Effector CD4-positive, alpha-beta T cell (primary cell): Measurements from ENCODE around the gene SDE2.
A peak's percentile ranks its signal among the peaks of the same experiment; 100 is the strongest.
"Not testable (repeated sequence)": the region's sequence is repeated elsewhere in the genome, so short reads cannot be mapped to it uniquely, and the experiment has no call there.

ENCODE experiments used
- DNase-seq: peaks from one replicate; pipeline ENCODE4 v3.0.0-alpha.2; 2020

SDE2 gene

DNA sequence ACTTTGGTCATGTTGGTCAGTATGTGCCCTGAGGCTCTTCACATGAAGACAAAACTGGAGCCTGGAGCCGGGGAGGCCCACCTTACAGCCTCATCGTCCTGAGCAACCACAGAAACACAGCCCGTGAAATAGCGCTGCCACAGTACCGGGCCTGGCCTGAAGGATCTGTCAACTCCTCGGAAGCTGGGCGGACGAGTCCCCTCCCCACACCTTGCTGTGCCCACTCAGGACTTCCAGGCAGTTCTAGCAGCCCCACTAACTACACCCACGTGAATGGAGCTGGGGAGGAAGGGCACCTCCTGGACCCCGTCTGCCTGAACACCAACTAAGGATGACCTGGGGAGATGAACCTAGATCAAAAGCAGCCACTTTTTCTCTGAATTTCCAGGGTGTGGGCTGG is 24.7 kb downstream of the SDE2 start:
- no peak for DNase-seq

DNA sequence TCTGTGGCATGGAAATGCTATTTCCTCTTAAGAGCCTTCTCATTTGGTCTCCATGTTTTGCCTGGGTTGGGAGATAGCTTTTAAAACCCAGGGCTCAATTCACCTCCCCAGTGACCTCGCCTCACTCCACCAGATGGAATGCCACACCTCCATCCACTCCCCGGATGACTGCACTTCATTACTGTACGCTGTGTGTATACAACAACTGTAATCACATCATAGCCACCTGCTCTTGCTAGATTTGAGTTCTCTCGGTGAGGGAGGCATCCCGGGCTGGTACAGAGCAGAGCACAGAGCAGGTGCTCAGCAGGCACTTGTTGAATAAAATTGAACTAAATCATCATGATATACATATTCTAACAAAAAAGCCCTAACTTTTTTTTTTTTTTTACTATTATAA is 26.0 kb downstream of the SDE2 start:
- DNase-seq, result no peak

DNA sequence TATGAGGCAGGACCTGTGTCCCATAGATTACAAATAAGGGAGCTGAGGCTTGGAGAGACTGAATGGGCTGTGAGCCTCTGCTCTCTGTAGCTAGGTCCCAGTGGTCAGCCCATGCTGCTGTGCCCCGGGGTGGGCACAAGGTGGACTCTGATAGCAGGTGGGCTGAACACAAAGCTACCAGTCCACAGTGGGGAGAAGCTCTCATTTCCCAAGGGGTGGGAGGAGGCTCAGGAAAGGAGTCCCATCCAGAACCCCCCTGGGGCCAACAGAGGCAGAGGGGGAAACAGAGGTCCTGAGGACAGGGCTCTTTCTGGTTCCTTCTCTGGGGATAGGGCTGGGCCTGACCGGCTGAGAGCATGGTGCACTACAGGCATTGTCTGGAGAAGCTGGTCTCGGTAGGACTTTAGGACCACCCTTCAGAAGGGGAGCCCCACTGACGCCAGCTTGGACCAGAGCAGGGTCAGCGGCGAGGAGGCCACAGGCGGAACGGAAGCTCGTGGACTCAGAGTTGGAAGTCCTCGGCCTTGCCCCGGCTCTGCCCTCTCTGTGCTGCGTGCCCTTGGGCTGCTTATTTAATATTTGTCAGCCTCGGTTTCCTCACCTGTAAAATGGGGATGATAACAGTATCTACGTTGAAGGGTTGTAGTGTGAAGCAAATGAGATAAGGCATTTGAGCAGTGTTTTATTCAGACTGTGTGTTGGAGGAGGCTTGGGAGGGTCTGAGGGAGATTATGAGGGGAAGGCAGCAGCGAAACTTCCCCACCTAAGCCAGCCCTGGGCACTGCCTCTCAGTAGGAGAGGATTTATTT is 26.6 kb downstream of the SDE2 start:
- DNase-seq, result no peak

DNA sequence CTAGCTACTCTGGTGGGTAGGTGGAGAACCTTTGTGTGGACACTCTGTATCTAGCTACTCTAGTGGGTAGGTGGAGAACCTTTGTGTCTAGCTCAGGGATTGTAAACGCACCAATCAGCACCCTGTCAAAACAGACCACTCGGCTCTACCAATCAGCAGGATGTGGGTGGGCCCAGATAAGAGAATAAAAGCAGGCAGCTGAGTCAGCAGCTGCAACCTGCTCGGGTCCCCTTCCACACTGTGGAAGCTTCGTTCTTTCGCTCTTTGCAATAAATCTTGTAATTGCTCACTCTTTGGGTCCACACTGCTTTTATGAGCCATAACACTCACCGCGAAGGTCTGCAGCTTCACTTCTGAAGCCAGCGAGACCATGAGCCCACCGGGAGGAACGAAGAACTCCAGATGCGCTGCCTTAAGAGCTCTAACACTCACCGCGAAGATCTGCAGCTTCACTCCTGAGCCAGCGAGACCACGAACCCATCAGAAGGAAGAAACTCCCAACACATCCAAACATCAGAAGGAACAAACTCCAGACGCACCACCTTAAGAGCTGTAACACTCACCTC is 28.5 kb downstream of the SDE2 start:
- not testable (repeated sequence) for DNase-seq

DNA sequence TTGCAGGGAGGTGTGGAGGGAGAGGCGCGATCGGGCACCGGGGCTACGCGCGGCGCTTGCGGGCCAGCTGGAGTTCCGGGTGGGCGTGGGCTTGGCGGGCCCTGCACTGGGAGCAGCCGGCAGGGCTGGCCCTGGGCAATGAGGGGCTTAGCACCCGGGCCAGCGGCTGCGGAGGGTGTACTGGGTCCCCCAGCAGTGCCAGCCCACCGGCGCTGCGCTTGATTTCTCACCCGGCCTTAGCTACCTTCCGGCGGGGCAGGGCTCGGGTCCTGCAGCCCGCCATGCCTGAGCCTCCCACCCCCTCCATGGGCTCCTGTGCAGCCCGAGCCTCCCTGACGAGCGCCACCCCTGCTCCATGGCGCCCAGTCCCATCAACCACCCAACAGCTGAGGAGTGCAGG is 29.4 kb downstream of the SDE2 start:
- DNase-seq, result not testable (repeated sequence)

DNA sequence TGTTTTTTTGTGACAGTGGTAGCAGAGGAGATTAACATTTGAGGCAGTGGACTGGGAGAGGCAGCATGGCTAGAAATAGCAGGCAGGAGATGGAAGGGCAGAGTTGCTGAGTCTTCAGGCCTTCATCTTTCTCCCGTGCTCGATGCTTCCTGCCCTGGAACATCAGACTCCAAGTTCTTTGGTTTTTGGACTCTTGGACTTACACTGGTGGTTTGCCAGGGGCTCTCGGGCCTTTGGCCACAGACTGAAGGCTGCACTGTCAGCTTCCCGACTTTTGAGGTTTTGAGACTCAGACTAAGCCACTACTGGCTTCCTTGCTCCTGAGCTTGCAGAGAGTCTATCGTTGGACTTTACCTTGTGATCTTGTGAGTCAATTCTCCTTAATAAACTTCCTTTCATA is 33.9 kb downstream of the SDE2 start:
- no peak for DNase-seq

DNA sequence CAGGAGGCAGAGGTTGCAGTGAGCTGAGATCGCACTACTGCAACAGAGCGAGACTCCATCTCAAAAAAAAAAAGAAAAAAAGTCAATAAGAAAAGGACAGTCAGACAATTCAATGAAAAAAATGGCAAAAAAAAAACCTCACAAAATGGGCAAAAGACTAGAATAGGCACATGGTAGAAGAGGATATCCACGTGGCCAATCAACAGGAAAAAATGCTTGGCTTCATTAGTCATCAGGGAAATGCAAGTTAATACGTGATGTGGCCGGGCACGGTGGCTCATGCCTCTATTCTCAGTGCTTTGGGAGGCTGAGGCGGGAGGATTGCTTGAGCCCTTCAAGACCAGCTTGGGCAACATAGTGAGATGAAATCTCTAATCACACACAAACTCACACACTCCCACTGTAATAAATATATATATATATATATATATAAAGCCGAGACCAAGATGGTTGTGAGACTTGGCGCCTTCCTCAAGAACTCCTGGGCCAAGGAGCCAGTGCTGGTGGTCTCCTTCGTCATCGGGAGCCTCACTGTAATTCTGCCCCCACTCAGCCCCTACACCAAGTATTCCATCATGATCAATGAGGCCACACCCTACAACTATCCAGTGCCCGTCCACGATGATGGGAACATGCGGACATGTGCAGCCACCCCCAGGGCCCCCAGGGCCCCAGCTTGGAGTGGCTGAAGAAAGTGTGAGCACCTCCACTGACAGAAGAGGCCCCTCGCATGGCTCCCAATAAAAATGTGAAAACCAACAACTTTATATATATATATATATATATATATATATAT is 35.2 kb downstream of the SDE2 start:
- DNase-seq, result no peak

DNA sequence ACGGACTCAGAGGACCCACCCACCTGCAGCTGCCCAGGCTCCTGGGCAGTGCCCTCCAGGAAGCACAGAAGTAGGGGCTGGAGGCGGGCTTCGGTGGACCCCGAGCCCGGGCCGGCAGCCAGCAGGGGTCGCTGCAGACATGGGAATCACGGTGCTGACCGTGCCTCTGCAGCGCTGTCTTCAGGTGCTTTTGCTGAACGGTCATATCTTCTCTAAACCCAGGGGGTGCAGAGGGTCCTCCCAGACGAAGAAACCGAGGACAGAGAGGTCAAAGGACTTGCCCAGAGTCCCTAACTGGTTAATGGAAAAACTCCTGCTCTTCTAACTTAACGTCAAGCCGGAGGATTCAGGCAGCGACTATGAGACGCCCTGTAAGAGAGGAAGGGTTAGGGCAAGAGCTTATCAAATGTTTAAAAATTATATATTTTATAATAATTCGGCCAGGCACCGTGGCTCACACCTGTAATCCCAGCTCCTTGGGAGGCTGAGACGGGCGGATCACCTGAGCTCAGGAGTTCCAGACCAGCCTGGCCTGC is 36.6 kb downstream of the SDE2 start:
- peak; percentile 50 for DNase-seq

DNA sequence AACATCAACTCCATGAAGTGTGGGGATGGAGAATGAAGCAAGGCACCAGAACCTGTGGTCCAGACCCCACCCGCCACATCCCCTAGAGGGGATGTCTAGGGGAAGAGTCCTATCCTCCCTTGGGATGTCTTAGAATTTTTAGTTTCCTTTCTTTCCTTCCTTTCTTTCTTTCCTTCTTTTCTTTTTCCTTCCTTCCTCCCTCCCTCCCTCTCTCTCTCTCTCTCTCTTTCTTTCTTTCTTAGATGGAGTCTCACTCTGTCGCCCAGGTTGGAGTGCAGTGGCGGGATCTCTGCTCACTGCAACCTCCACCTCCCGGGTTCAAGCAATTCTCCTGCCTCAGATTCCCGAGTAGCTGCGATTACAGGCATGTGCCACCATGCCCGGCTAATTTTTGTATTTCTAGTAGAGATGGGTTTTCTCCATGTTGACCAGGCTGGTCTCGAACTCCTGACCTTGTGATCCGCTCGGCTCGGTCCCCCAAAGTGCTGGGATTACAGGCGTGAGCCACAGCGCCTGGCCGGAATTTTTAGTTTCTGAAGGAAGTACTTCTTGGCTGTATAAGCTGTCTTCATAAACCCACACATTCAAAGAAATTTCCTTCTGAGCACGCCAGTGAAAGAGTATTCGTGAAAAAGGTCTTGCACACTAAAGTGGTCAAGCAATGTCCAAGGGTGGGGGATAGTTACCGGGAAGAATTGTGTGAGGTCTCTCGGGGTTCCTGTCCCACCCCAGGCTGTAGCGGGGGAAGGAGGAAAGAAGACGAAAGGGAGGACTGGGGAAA is 37.3 kb downstream of the SDE2 start:
- DNase-seq, result no peak

DNA sequence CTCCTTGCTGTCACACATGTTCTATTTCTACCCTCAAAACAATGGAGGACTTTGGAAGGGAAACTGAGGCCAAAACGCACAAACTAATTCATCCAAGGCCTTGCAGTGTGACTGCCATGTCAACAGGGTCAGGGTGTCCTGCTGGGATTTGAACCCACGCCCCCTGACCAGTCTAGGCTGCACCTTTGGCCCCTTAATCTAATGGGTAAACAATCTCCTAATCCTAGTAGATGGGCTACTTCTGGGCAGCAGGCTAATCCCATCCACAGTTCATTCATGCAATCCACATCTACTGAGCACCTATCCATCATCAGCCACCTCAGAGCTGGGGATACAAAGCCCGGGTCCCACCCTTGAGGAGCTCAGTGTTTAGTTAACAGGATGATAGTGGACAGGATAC is 41.1 kb downstream of the SDE2 start:
- no peak for DNase-seq

DNA sequence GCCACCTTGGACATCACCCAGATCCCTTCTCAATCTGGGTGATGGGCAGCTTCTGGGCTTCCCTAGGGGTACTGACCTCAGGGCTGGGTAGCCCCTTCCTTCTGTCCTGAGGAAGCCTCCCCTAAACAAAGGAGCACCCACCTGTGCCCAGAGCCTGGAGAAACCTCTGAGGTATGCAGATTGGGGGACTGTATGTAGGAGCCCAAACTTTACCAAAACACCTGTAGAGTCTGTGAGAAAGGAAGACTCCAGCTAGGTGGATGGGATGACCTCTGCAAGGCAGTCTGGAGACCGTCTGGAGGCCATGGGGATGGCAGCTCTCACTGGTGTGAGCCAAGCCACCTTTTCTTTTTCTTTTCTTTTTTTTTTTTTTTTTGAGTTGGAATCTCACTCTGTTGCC is 44.4 kb downstream of the SDE2 start:
- no peak for DNase-seq

DNA sequence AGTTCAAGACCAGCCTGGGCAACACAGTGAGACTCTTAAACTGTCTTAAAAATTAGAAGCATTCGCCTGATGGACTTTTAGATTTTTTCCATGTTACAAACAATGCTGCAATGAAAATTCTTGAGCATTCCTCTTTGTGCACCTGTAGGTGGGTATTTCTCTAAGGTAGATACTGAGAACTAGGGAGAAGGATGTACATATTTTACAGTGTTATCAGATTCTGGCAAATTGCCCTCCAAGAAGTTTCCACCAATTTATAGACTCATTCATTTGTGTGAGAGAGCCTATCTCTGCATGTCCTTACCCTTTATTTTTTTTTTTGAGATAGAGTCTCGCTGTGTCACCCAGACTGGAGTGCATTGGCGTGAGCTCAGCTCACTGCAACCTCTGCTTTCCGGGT is 45.8 kb downstream of the SDE2 start:
- DNase-seq, result no peak

DNA sequence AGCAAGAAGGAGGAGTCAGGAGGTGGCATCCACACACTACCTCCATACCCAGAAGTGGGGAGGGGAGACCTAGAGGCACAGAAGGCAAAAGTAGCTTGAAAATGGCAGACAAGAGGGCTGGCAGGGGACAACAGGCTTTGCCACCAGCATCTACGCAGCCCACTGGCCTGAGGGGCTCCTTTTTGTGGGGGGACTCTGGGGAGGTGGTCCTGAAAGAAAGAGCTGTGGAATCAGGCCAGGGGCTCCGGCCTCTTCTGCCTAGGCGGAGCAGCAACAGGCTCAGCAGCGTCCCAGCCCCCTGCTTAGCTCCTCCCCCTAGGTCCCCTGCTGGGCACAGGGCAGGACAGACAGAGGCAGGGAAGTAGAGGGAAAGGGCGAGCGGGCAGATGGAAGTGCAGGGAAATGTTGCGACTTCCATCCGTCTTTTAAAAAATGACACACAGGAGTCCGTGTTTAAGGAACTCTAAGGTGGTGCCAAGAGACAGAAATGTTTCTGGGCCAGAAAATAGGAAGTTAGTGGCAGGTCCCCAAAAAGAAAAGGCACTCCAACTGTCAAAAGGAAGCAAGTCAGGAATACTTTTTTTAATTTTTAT is 48.1 kb downstream of the SDE2 start:
- no peak for DNase-seq

DNA sequence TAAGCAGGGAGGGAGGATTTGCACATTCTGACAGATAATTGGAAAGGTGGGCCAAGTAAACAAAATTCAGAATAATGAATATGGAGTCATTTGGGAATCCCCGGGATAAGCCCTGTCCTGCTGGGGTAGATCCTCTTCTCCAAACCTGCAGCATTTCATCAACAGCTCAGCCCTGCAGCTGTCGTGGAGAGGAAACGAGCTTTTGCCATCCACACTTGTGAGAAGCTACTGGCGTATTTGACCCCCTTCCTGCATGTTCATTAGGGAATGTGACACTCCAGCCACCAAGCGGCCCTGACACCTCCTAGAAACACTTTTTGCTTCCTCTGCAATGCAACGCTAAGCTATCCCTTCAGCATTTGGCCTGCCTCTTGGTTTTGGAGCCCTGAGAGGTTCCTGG is 50.1 kb downstream of the SDE2 start:
- no peak for DNase-seq

DNA sequence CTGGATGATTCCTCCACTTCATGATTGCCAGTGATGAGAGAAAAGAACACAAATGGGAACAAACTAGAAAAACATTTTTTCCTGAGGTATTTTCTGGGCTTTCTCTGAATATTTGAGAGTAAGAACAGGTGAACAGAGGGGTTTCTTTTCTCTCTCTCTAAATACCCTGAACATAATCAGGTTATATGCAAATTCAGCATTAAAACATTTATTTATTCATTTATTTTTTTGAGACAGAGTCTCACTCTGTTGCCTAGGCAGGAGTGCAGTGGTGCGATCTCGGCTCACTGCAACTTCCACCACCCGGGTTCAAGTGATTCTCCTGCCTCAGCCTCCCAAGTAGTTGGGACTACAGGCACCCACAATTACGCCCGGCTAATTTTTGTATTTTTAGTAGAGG is 52.3 kb downstream of the SDE2 start:
- DNase-seq, result no peak

DNA sequence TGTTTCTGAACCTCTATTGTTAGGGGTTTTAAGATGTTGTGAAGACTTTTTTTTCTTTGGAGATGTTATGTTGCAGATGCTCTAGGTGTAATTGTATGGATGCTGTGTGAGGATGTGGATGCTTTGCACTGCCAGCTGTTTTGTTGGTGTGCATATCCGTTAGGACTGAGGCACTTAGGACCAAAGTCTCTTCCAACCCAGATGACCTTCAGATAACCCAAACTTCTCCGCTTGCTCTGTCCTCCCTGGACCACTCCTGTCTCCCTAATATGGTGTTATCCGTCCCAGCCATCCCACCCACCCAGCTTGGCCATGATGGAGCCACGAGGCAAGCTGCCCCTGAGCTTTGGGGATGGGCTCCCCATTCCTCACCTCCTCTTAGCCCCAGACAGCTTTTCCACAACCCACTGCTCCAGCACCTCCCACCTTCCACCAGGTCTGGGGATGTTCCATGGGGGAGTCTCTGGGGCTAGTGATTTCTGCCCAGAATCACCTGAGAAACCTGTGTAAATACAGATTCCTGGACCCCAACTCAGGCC is 53.0 kb downstream of the SDE2 start:
- DNase-seq, result no peak

DNA sequence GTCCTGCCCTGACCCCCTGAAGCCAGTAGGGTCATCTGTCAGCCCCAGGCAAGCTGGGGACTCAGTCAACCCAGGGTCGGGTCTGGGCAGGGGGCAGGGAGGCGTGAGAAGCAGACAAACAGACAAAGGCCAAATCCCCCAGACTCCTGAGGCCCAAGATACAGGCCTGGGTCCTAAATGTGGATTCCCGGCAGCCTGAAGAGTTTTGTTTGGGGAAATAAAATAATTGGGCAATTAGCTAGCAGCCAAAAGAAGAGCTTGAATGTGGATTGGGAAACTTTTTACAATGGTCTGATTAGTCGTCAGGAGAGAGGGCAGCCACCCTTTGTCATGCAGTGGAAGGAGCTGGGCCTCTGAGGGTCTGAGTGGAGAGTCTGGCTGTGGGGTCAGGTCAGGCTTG is 53.6 kb downstream of the SDE2 start:
- DNase-seq, result no peak

DNA sequence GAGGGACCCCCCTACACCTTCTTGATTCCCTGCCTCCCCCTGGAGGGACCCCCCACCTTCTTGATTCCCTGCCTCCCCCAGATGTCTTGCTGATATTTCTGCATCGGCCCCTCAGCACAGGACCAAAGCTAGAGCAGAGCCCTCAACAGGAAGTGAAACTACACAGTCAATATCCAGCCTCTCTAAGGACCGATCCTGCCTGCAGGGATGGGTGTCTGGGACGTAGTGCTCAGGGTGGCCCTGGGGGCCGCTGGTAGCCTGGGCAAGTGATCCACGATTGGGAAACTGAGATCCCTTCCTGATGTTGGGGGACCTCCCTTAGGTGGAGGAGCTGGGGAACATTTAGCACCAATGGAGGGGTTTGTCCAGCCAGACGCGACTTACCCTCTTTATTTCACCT is 54.2 kb downstream of the SDE2 start:
- DNase-seq, result no peak

DNA sequence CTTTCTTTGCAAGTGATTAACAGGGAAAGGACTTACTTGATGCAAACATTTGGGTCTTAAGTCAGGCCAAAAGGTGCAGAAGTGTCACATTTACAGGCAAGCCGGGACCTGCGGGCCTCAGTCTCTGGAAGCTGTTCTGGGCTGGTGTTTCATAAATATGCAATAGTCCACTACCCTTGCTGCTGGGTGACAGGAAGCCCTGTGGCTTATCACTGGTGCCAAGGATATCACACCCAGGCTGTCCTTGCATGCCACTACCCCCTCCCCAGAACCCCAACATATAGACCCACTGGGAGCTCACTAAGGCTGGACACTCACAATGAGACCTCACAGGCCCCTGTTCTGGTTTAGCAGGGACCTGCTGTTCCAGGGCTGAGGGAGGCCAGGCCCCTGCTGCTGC is 54.8 kb downstream of the SDE2 start:
- no peak for DNase-seq

DNA sequence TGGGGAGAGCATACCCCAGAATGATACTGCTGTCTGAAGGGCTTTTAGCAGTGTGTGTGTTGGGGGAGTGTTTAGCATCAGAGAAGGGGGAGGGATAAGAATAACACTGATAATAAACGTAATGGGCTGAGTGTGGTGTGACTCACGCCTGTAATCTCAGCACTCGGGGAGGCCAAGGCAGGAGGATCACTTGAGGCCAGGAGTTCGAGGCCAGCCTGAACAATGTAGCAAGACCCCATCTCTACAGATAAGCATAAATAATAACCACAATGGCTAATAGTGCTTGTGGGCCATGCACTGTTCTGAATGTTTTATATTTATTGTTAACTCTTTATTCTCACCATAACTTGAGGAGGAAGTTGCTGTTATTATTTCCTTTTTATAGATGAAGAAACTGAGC is 55.6 kb downstream of the SDE2 start:
- DNase-seq, result no peak

DNA sequence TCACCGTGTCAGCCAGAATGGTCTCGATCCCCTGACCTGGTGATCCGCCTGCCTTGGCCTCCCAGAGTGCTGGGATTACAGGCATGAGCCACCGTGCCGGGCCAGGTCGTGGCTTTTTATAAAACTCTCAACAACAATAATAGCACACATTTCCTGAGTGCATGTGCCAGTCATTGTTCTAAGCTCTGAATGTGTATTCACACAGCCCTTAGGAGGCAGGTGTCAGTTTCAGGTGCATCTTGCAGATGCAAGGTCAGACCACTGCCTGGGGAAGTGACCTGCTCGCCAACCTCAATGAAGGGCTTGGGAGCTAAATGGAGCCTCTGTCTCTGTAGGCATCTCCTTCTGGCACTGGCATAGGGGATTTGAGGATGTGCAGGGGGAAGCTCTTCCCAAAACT is 56.6 kb downstream of the SDE2 start:
- DNase-seq, result no peak

DNA sequence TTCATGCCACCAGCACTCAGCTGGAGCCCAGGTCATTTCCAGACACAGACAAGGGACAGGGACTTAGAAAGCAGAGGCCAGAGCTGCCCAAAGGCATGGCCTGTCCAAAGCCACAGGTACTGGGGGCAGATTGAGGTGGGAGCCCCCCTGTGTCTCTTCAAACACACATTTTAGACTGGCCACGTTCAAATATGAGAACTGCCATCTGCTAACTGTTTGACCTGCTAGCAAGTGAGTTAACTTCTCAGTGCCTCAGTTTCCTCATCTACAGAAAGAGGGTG is 57.3 kb downstream of the SDE2 start:
- DNase-seq, result no peak
